Stomach (tissue), 9 donors: ENCODE data around the gene PSMC5. TPM values are rescaled to one million over a fixed set of nuclear protein-coding genes. Genes with fewer than 3 reads are reported as not detected.
"Not testable (repeated sequence)": the region's sequence is repeated elsewhere in the genome, so short reads cannot be mapped to it uniquely, and the experiment has no call there.

Source experiments
- DNase-seq, 2 donors: peaks; one replicate each; pipeline versions ENCODE4 v3.0.0 to v3.0.0-alpha.2; 2013 to 2019
- H3K27ac ChIP-seq, 5 donors: fragments of 200-600 bp in 4 of 5; sonication (generic) in 4 of 5; one replicate each; pipeline ENCODE4 v1.5.1; 2013 to 2019; ENCODE audit warnings: mild to moderate bottlenecking in 1 of 5, moderate library complexity in 1 of 5
- H3K27me3 ChIP-seq, 3 donors: fragments of 200-600 bp; sonication (generic); one replicate each; pipeline ENCODE4 v1.5.1; 2017 to 2019; ENCODE audit warnings: mixed run types in 1 of 3
- H3K36me3 ChIP-seq, 4 donors: fragments of 200-600 bp; sonication (generic); 1 replicate in 3 of 4; 2 replicates in 1 of 4; pipeline ENCODE4 v1.5.1; 2016 to 2019
- H3K4me1 ChIP-seq, 4 donors: fragments of 200-600 bp; sonication (generic); one replicate each; pipeline ENCODE4 v1.5.1; 2016 to 2019
- H3K4me3 ChIP-seq, 4 donors: fragments of 200-600 bp; sonication (generic) in 3 of 4; one replicate each; pipeline ENCODE4 v1.5.1; 2016 to 2019; ENCODE audit warnings: mild to moderate bottlenecking in 1 of 4
- H3K9me3 ChIP-seq, 4 donors: fragments of 200-600 bp; sonication (generic); one replicate each; pipeline ENCODE4 v1.5.1; 2016 to 2019
- EP300 ChIP-seq: sonication (generic); formaldehyde crosslinking; IDR thresholded peaks from one replicate; pipeline ENCODE4 v1.6.1; 2017; ENCODE audit warnings: antibody characterized with exemption
- POLR2A ChIP-seq, 4 donors: fragments of 450-650 bp; IDR thresholded peaks; one replicate each; pipeline ENCODE4 v1.6.1; 2016; ENCODE audit warnings: antibody characterized with exemption in 4 of 4, control low read depth in 2 of 4, mild to moderate bottlenecking in 1 of 4, moderate library complexity in 1 of 4
- POLR2AphosphoS5 ChIP-seq, 3 donors: sonication (generic); formaldehyde crosslinking; IDR thresholded peaks; one replicate each; pipeline ENCODE4 v1.6.1; 2016; ENCODE audit warnings: antibody characterized with exemption in 3 of 3
- WGBS, 5 donors: extraction: QIAGEN DNeasy Blood & Tissue Kit in 3 of 5; methylation state at CpG; one replicate each; pipeline versions ENCODE4 v1.1.5 to v1.1.7; 2013 to 2018; 5-methylcytosine and 5-hydroxymethylcytosine counted together
- intact Hi-C: fragments of 100-400 bp; cut with DNase I; formaldehyde crosslinking; loops from one replicate; pipeline ENCODE4 v1.15.1; 2023; ENCODE audit warnings: low total_unique reads
- polyA plus RNA-seq, 3 donors: library from polyadenylated mRNA; stranded (reverse); fragments of 200-250 nt; gene quantifications; one replicate each; pipeline ENCODE4 v1.2.3, GENCODE V29; 2013
- total RNA-seq, 5 donors: library from RNA; depleted of rRNA; stranded (reverse); fragments of >200 nt; gene quantifications; one replicate each; pipeline versions ENCODE4 v1.1.0 to v1.2.3, GENCODE V29; 2014 to 2016
- TF ChIP-seq, protein P1 (sequence below), 7 experiments: fragments of 450-650 bp in 4 of 7; fragments of 200-600 bp in 3 of 7; sonication (generic) in 3 of 7; IDR thresholded peaks; one replicate each; pipeline ENCODE4 v1.5.1; 2016 to 2019; ENCODE audit warnings: antibody characterized with exemption in 7 of 7, control low read depth in 2 of 7, mild to moderate bottlenecking in 1 of 7
- donor health status: healthy with polysubstance abuse.
- donor health status: Bipolar disorder and iron deficiency.
- donor health status: healthy.

PSMC5 gene
- total and polyA plus RNA-seq, 8 donors = 19.2 to 211 (median 118) TPM

DNA sequence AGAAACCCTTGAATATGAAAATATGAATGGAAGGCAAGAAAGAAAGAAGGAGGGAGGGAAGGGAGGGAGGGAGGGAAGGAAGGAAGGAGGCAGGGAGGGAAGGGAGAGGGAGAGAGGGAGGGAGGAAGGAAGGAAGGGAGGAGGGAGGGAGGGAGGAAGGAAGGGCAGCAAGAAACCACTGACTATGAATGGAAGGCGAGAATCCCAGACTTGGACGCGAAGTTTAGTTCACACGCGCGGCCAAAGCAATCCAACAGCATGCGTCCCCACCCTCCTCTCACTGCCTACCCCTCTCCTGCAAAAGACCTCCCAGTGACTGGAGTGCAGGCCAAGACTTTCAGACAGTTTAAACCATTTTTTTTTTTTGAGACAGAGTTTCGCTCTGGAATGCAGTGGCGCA is 23.2 kb downstream of the PSMC5 start:
- Histone ChIP-seq H3K4me1 (peaks cover 0 to 13% (median 8%) of the 10 kb centered on the region in 4 donors), H3K27ac (no peak overlapping the region), H3K27me3 (no peaks in the 10 kb centered on the region), H3K36me3 (no peaks in the 10 kb centered on the region), H3K4me3 (no peak overlapping the region), H3K9me3 (no peaks in the 10 kb centered on the region)
- intact Hi-C loops = no loop called here
- no peak for TF ChIP-seq EP300
- TF ChIP-seq, protein P1, sequence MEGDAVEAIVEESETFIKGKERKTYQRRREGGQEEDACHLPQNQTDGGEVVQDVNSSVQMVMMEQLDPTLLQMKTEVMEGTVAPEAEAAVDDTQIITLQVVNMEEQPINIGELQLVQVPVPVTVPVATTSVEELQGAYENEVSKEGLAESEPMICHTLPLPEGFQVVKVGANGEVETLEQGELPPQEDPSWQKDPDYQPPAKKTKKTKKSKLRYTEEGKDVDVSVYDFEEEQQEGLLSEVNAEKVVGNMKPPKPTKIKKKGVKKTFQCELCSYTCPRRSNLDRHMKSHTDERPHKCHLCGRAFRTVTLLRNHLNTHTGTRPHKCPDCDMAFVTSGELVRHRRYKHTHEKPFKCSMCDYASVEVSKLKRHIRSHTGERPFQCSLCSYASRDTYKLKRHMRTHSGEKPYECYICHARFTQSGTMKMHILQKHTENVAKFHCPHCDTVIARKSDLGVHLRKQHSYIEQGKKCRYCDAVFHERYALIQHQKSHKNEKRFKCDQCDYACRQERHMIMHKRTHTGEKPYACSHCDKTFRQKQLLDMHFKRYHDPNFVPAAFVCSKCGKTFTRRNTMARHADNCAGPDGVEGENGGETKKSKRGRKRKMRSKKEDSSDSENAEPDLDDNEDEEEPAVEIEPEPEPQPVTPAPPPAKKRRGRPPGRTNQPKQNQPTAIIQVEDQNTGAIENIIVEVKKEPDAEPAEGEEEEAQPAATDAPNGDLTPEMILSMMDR (IDR thresholded peaks at IDR 0.05) = no peak
- TF ChIP-seq POLR2AphosphoS5 (IDR thresholded peaks at IDR 0.05) = no peak
- no peak for TF ChIP-seq POLR2A (IDR thresholded peaks at IDR 0.05)
- no peak for DNase-seq
- 62 to 89% (median 80%) methylated on average over 9 of the region's 9 CpGs for WGBS, 5 donors

DNA sequence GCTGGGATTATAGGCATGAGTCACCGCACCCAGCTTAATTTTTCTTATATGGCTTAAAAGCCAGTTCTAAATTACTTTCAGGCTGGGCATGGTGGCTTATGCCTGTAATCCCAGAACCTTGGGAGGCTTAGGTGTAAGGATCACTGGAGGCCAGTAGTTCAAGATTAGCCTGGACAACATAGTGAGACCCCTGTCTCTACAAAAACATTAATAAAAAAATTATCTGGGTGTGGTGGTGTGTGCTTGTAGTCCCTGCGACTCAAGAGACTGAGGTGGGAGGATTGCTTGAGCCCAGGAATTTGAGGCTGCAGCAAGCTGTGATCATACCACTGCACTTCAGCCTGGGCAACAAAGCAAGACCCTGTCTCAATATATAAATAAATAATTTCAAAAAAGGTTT is 26.0 kb downstream of the PSMC5 start:
- H3K27ac ChIP-seq = no peak overlapping the region
- intact Hi-C loops = no loop called here
- H3K9me3 ChIP-seq = no peaks in the 10 kb centered on the region
- no peak for DNase-seq
- 89 to 95% (median 92%) methylated on average over 2 of the region's 2 CpGs for WGBS, 5 donors
- peaks cover 0 to 12% (median 8%) of the 10 kb centered on the region in 4 donors for H3K4me1 ChIP-seq
- H3K4me3 ChIP-seq = no peak overlapping the region
- no peaks in the 10 kb centered on the region for H3K36me3 ChIP-seq
- H3K27me3 ChIP-seq = no peaks in the 10 kb centered on the region
- TF ChIP-seq POLR2A (IDR thresholded peaks at IDR 0.05) (no peak), POLR2AphosphoS5 (IDR thresholded peaks at IDR 0.05) (no peak), EP300 (no peak)
- TF ChIP-seq, protein P1 (IDR thresholded peaks at IDR 0.05) = no peak

DNA sequence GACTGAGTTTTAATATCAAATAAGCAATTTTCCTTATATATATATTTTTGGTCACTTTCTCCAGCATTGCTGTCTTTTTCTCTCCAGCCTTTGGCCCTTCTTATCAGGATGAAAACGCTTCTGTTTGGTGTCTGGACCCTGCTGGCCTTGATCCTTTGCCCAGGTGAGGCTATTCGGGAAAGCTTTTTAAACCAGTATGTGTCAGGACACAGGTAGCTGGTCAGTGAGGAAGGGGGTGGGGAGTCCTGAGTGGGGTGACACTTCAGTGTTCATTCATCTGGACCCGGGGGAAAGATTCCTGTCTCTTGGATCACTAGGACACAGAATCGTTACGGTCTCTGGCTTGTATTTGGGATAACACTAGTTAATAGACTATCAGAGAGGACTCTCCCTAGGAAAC is 27.5 kb downstream of the PSMC5 start:
- TF ChIP-seq POLR2A (IDR thresholded peaks at IDR 0.05) = no peak
- TF ChIP-seq POLR2AphosphoS5 (IDR thresholded peaks at IDR 0.05) = no peak
- TF ChIP-seq, protein P1 (IDR thresholded peaks at IDR 0.05) = no peak
- no peak for TF ChIP-seq EP300
- no peak overlapping the region for H3K27ac ChIP-seq
- intact Hi-C loops = no loop called here
- H3K27me3 ChIP-seq = no peaks in the 10 kb centered on the region
- H3K4me3 ChIP-seq = no peak overlapping the region
- H3K9me3 ChIP-seq = no peaks in the 10 kb centered on the region
- H3K4me1 ChIP-seq = no peaks in the 10 kb centered on the region
- DNase-seq = no peak
- no peaks in the 10 kb centered on the region for H3K36me3 ChIP-seq
- 71 to 79% (median 79%) methylated on average over 5 of the region's 5 CpGs for WGBS, 5 donors

DNA sequence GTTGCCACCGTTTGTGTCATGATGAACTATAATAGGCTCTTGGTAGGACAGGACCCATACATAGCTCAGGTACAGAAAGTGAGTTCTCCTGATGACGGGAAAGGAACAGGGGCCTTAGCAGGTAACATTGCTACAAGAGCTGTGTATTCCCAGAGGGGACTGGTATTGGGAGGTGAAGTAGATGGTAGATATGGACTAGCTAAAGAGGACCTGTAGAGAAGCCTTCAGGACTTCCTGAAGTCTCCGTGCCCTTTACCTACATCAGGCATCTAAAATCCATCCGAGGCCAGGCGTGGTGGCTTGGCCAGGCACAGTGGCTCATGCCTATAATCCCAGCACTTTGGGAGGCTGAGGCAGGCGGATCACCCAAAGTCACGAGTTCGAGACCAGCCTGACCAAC is 28.0 kb downstream of the PSMC5 start:
- 88 to 91% (median 90%) methylated on average over 8 of the region's 8 CpGs for WGBS, 5 donors
- no peak for DNase-seq

DNA sequence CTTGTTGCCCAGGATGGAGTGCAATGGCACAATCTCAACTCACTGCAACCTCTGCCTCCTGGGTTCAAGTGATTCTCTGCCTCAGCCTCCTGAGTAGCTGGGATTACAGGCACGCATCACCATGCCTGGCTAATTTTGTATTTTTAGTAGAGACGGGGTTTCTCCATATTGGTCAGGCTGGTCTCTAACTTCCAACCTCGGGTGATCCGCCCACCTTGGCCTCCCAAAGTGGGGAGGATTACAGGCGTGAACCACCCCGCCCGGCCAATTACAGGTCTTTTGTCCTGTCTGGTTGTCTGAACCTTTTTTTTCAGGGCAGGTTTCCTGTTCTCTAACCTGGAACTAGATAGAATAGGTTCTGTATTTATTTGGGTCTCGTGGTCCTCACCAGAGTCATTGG is 29.2 kb downstream of the PSMC5 start:
- DNase-seq, H3K36me3 ChIP-seq, H3K27ac ChIP-seq, H3K4me3 ChIP-seq, H3K9me3 ChIP-seq, H3K4me1 ChIP-seq, intact Hi-C loops, H3K27me3 ChIP-seq: not testable (repeated sequence)
- WGBS, 5 donors = 85 to 92% (median 90%) methylated on average over 8 of the region's 8 CpGs

More for the DNA sequence above, 28.0 kb downstream of the PSMC5 start:
- no peaks in the 10 kb centered on the region for H3K36me3 ChIP-seq
- H3K27me3 ChIP-seq = no peaks in the 10 kb centered on the region
- H3K27ac ChIP-seq = no peak overlapping the region
- intact Hi-C loops = no loop called here
- H3K9me3 ChIP-seq = no peaks in the 10 kb centered on the region
- no peak overlapping the region for H3K4me3 ChIP-seq
- no peaks in the 10 kb centered on the region for H3K4me1 ChIP-seq
- TF ChIP-seq, protein P1 (IDR thresholded peaks at IDR 0.05) = no peak
- TF ChIP-seq POLR2AphosphoS5 (IDR thresholded peaks at IDR 0.05) (no peak), POLR2A (IDR thresholded peaks at IDR 0.05) (no peak), EP300 (no peak)
